Measurements from ENCODE around the gene NBEA.

GRCh38 chr13:35127466-35127865 lies 185.4 kb downstream of the NBEA start:
- no peak for TF ChIP-seq SUZ12 (IDR thresholded peaks at IDR 0.05; ENCODE audit: extremely low read depth, insufficient read depth, insufficient read length)
- TF ChIP-seq YY1 (IDR thresholded peaks at IDR 0.05; ENCODE audit: insufficient read depth, insufficient read length) = no peak
- no peak for TF ChIP-seq ZNF274 (IDR thresholded peaks at IDR 0.05; ENCODE audit: low read depth, low read length)

Measured in NT2/D1 (cell line).